ENCODE measurements around the gene IL10RB. TPM values are rescaled to one million over a fixed set of nuclear protein-coding genes. Genes with fewer than 3 reads are reported as not detected.

IL10RB gene
- total RNA-seq, 2 donors from 2014 or later, result 36.4 to 44.0 TPM

DNA sequence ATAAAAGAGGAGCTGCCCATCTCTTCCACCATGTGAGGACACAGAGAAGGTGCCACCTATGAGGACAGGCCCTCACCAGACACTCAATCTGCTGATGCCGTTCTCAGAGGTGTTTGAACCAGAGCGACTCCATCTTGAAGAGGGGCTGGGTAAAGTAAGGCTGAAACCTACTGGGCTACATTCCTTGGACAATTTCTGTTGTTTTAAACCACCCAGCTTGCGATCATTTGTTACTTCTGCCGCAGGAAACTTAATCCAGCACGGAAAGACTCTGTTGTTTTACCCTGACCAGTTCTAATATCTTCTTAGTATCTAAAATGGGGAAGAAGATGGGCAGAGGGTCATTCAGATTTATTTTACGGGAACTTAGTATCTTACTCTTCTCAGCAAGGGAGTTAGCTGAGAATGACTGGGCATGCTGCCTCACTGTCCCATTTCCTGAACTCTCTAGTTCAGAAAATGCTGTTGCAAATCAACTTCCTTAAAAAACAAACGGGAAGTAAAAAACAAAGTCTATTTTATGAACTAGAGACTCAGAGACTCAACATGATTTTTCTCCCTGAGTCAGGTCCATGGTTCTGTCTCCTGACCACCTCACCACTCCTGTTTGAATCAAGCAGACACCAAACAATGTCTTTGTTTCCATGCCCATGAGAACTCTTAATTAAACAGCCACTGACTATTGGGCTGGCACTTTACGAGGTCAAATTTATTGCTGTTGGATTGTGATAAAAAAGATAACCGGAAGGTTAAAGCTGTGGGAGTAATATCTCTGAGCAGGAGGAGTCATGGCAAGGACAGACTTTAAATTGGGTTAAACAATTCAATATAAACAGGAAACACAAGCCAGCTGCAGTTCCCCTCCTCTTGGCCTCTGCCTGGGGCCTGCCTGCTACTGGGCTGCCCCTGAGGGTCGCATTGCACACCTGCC, 34.8 kb downstream of the IL10RB start:
- Mint-ChIP-seq H3K27ac (no peak overlapping the region), H3K9me3 (no peaks in the 10 kb centered on the region), H3K27me3 (ENCODE audit: low read depth) (no peaks in the 10 kb centered on the region), H3K4me1 (ENCODE audit: low read depth) (peaks cover 51% of the 10 kb centered on the region), H3K4me3 (no peak overlapping the region), H3K36me3 (ENCODE audit: insufficient read depth in 2 of 2) (no peaks in the 10 kb centered on the region)
- no peak for ATAC-seq (replicated peaks in 1 of 2)
- DNase-seq, result no peak

DNA sequence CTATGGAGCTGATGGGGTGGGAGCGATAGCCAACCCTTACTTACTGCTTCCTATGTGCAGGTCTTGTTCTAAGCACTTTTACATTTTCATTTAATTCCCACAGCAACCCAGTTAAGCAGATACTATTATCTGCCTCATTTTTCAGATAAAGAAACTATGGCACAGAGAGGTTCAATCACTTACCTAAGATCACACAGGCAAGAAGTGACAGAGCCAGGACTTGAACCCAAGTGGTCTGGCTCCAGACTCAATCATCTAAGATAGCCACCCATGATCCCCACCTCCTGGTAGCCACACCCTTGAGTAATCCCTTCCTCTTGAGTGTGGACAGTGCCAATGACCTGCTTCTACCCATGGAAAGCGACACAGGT, 35.5 kb downstream of the IL10RB start:
- ATAC-seq (replicated peaks in 1 of 2) (no peak), DNase-seq (no peak)
- Mint-ChIP-seq H3K9me3 (no peaks in the 10 kb centered on the region), H3K4me1 (ENCODE audit: low read depth) (peaks cover 51% of the 10 kb centered on the region), H3K4me3 (no peak overlapping the region), H3K27me3 (ENCODE audit: low read depth) (no peaks in the 10 kb centered on the region), H3K36me3 (ENCODE audit: insufficient read depth in 2 of 2) (no peaks in the 10 kb centered on the region), H3K27ac (no peak overlapping the region)

DNA sequence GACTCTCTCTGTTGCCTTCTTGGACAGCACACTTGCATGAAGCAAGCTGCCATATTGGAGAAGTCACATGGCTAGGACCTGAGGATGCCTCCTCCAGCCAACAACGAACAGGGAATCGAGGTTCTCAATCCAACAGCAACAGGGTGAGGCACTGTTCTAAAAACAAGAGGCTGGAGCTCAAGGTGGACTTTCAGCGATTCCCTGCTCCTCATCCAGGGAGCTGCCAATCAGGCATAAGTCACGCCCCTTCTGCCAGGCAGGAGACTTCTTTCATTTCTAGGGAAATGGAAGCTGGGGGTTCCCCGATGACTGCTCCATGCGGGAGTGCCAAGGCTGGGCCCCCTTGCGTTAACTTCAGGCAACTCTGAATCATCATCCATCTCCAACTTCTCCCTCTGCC, 35.9 kb downstream of the IL10RB start:
- Mint-ChIP-seq H3K27me3 (ENCODE audit: low read depth) (no peaks in the 10 kb centered on the region), H3K9me3 (no peaks in the 10 kb centered on the region), H3K36me3 (ENCODE audit: insufficient read depth in 2 of 2) (no peaks in the 10 kb centered on the region), H3K4me1 (ENCODE audit: low read depth) (peaks cover 51% of the 10 kb centered on the region), H3K27ac (no peak overlapping the region), H3K4me3 (no peak overlapping the region)
- ATAC-seq (replicated peaks in 1 of 2) (no peak), DNase-seq (no peak)

DNA sequence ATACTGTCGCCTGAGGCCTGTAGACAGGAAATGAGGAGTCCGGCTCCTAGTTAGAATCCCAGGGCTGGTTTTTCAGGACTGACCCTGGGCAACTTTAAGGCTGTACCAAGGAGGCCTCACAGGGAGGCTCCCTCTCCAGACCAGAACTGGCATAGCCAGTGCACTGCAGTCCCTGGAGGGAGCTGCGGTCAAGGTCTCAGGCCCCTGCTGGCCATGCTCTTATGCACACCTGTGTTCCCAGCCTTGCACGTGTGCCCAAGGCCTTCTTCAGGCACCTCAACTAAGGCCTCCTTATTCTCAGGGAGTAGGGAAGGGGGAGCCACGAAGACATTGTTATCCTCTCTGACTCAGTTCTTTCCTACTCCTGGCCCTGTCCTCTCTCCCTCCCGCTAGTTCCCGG, 36.6 kb downstream of the IL10RB start:
- no peak overlapping the region for H3K4me3 Mint-ChIP-seq
- no peaks in the 10 kb centered on the region for H3K36me3 Mint-ChIP-seq (ENCODE audit: insufficient read depth in 2 of 2)
- no peak for ATAC-seq (replicated peaks in 1 of 2)
- no peaks in the 10 kb centered on the region for H3K9me3 Mint-ChIP-seq
- no peak overlapping the region for H3K27ac Mint-ChIP-seq
- DNase-seq, result no peak
- peaks cover 46% of the 10 kb centered on the region for H3K4me1 Mint-ChIP-seq (ENCODE audit: low read depth)
- no peaks in the 10 kb centered on the region for H3K27me3 Mint-ChIP-seq (ENCODE audit: low read depth)

DNA sequence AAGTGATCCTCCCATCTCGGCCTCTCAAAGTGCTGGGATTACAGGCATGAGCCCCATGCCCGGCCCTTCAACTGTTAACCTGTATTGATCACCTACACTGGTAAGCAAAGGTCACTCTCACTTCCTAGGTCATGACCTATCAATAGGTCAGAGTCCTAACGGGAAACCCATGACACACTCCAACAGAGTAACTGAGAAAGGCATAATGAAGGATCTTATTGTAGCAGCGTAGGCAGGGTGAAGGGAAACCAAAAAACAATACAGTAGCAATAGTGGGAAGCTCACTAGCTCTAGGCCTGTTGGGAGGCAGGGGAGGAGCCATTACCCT, 39.1 kb downstream of the IL10RB start:
- ATAC-seq (replicated peaks in 1 of 2), result no peak
- no peak for DNase-seq
- Mint-ChIP-seq H3K9me3 (no peaks in the 10 kb centered on the region), H3K27me3 (ENCODE audit: low read depth) (no peaks in the 10 kb centered on the region), H3K27ac (no peak overlapping the region), H3K4me3 (no peak overlapping the region), H3K36me3 (ENCODE audit: insufficient read depth in 2 of 2) (no peaks in the 10 kb centered on the region), H3K4me1 (ENCODE audit: low read depth) (peaks cover 29% of the 10 kb centered on the region)

DNA sequence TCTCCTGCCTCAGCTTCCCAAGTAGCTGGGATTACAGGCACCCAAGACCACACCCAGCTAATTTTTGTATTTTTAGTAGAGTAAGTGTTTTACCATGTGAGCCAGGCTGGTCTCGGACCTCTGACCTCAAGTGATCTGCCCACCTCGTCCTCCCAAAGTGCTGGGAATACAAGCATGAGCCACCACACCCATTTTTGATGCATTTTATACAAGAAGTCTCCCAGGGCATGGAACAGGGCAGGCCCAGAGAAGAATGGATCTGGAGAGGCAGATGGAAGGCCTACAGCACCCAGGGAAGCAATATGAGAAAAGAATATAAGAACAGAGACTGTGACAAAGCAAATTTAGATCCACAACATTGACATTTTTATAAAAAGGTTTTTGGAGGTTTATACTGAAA, 39.8 kb downstream of the IL10RB start:
- Mint-ChIP-seq H3K27ac (no peak overlapping the region), H3K4me3 (no peak overlapping the region), H3K36me3 (ENCODE audit: insufficient read depth in 2 of 2) (no peaks in the 10 kb centered on the region), H3K4me1 (ENCODE audit: low read depth) (peaks cover 22% of the 10 kb centered on the region), H3K27me3 (ENCODE audit: low read depth) (no peaks in the 10 kb centered on the region), H3K9me3 (no peaks in the 10 kb centered on the region)
- DNase-seq (no peak), ATAC-seq (replicated peaks in 1 of 2) (no peak)

DNA sequence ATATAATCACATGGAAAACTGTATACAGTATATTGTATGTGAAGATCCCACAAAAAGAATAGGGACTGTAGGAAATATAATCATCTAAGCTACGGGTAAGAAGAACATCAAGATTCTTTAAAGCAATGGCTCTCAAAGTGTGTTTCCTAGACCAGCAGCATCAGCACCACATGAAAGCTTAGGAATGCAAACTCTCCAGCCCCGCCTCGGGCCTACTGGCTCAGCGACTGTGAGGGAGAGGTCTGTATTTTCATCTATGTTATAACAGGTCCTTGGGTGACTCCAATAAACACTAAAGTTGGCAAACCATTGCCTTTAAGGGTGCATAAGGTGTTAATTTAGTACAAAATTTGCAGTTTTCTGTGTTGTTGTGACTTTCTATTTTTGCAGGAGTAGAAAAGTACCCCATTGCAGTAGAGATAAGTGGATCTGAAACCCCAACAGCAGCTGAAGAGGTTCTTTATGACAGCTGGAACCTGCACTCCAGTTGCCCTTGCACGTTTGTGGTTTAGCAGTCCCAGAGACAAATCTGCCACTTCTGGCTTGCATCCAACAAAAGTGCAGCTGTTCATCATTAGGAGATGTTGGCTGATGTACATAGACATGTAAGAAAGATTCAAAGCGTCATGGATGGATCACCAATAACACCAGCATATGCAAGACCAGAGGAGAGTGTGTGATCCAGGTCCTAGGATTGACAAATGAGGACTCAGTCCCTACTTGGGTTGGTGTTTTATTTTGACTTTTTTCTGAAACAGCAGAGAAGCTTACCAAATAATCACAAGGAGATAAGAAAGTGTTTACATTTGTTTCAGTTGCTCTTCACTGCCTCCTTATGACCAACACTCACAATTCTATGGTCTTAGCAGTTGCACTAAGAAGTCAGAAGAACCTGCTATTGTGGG, 42.7 kb downstream of the IL10RB start:
- peaks cover 2% of the 10 kb centered on the region in 2 donors for H3K9me3 Mint-ChIP-seq
- H3K27ac Mint-ChIP-seq, result no peak overlapping the region
- no peak for DNase-seq
- H3K27me3 Mint-ChIP-seq (ENCODE audit: low read depth), result no peaks in the 10 kb centered on the region
- no peak overlapping the region for H3K4me3 Mint-ChIP-seq
- no peaks in the 10 kb centered on the region for H3K36me3 Mint-ChIP-seq (ENCODE audit: insufficient read depth in 2 of 2)
- H3K4me1 Mint-ChIP-seq (ENCODE audit: low read depth), result peaks cover 13% of the 10 kb centered on the region
- no peak for ATAC-seq (replicated peaks in 1 of 2)

DNA sequence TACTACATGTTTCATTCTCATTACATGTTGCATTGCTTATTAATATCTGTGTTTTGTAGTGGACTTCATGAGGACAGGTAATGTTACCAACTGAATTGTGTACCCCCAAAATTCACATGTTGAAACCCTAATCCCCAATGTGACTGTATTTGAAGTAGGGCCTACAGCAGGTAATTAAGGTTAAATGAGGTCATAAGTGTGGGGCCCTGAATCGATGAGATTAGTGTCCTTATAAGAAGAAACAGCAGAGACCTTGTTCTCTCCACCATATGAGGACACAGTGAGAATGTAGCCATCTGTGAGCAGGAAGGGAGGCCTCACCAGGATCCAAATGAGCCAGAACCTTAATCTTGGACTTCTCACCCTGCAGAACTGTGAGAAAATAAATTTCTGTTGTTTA, 43.6 kb downstream of the IL10RB start:
- H3K9me3 Mint-ChIP-seq, result peaks cover 2% of the 10 kb centered on the region in 2 donors
- DNase-seq (no peak), ATAC-seq (replicated peaks in 1 of 2) (no peak)

DNA sequence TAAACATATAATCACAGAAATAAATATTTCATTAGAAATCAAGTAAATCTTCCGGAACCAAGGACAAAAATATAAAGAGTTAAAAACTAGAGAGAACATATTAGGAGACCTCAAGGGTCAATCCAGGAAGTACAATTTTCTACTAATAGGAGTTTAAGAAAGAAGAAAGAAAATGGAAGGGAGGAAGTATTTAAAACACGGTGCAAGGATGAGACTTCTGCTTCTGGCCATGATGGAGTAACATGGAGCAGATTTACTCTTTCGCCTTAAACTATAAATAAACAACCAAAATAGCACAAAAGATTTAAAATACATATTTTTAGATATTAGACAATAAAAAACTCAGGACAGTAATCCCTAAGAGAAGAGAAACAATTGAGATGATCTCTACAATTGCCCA, 46.0 kb downstream of the IL10RB start:
- Mint-ChIP-seq H3K27me3 (ENCODE audit: low read depth) (no peaks in the 10 kb centered on the region), H3K27ac (no peak overlapping the region), H3K4me1 (ENCODE audit: low read depth) (peaks cover 7% of the 10 kb centered on the region), H3K9me3 (peaks cover 2% of the 10 kb centered on the region in 2 donors), H3K4me3 (no peak overlapping the region), H3K36me3 (ENCODE audit: insufficient read depth in 2 of 2) (no peaks in the 10 kb centered on the region)
- no peak for DNase-seq
- ATAC-seq (replicated peaks in 1 of 2), result no peak

More for the DNA sequence above, 43.6 kb downstream of the IL10RB start:
- no peaks in the 10 kb centered on the region for H3K36me3 Mint-ChIP-seq (ENCODE audit: insufficient read depth in 2 of 2)
- no peak overlapping the region for H3K4me3 Mint-ChIP-seq
- no peak overlapping the region for H3K27ac Mint-ChIP-seq
- no peaks in the 10 kb centered on the region for H3K27me3 Mint-ChIP-seq (ENCODE audit: low read depth)
- peaks cover 7% of the 10 kb centered on the region for H3K4me1 Mint-ChIP-seq (ENCODE audit: low read depth)

DNA sequence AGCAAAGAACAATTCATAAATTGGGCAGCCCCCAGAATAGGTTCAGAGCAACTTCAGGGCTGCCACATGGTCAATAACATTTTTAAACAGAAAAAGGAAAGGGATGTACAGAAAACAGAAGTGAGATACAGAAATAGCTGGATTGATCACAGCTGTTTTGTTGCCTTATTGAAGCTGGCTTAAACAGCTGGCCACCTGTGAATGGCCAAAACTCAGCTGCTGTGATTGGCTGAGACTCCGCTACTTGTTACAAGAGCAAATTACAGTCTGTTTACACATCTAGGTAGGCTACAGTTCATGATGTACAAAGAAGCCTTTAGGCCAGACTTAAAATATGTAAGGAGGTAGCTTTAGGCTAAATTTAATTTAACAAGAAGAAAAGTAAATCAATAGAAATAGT, 47.0 kb downstream of the IL10RB start:
- Mint-ChIP-seq H3K36me3 (ENCODE audit: insufficient read depth in 2 of 2) (no peaks in the 10 kb centered on the region), H3K27me3 (ENCODE audit: low read depth) (no peaks in the 10 kb centered on the region), H3K9me3 (peaks cover 2% of the 10 kb centered on the region in 2 donors), H3K4me3 (no peak overlapping the region), H3K4me1 (ENCODE audit: low read depth) (peaks cover 7% of the 10 kb centered on the region), H3K27ac (no peak overlapping the region)
- ATAC-seq (replicated peaks in 1 of 2), result no peak
- no peak for DNase-seq

DNA sequence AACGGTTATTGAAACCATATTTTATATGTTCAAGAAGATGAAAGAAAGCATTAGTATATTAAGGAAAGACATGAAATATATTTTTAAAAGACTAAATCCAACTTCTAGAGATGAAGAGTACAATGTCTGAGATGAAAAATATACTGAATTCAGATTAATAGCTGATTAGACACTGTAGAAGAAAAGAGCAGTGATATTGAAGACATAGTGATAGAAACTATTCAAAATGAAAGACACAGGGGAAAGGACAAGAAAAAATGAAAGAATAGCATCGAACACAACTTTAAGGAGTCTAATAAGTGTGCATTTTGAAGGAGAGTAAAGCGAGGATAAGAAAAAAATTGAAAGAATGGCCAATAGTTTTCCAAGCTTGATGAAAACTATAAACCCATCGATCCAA, 47.4 kb downstream of the IL10RB start:
- H3K4me3 Mint-ChIP-seq, result no peak overlapping the region
- ATAC-seq (replicated peaks in 1 of 2), result no peak
- H3K27ac Mint-ChIP-seq, result no peak overlapping the region
- H3K27me3 Mint-ChIP-seq (ENCODE audit: low read depth), result no peaks in the 10 kb centered on the region
- H3K4me1 Mint-ChIP-seq (ENCODE audit: low read depth), result peaks cover 7% of the 10 kb centered on the region
- DNase-seq, result no peak
- H3K9me3 Mint-ChIP-seq, result peaks cover 2% of the 10 kb centered on the region in 2 donors
- no peaks in the 10 kb centered on the region for H3K36me3 Mint-ChIP-seq (ENCODE audit: insufficient read depth in 2 of 2)

DNA sequence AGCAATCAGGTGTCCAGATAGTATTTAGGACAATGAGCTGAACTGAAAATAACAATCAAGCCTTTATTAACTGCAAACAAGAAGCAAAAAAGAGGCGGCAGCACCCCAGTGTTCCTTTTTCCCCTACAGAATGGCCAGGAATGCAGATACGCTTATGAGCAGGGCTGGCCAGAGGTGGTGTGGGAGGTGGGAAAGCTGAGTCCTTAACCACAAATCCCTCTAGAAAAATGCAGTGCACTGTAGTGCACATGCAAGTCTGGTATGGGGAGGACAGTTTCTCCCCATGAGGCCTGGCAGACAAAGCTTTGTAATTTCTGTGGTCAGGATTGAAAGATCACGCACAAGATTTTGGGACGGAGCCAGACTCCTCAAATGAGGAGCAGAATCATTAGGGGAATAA, 47.9 kb downstream of the IL10RB start:
- H3K36me3 Mint-ChIP-seq (ENCODE audit: insufficient read depth in 2 of 2), result no peaks in the 10 kb centered on the region
- ATAC-seq (replicated peaks in 1 of 2) (no peak), DNase-seq (no peak)
- peaks cover 3% of the 10 kb centered on the region for H3K4me1 Mint-ChIP-seq (ENCODE audit: low read depth)
- H3K27ac Mint-ChIP-seq, result no peak overlapping the region
- no peaks in the 10 kb centered on the region for H3K27me3 Mint-ChIP-seq (ENCODE audit: low read depth)
- no peak overlapping the region for H3K4me3 Mint-ChIP-seq
- peaks cover 2% of the 10 kb centered on the region in 2 donors for H3K9me3 Mint-ChIP-seq

DNA sequence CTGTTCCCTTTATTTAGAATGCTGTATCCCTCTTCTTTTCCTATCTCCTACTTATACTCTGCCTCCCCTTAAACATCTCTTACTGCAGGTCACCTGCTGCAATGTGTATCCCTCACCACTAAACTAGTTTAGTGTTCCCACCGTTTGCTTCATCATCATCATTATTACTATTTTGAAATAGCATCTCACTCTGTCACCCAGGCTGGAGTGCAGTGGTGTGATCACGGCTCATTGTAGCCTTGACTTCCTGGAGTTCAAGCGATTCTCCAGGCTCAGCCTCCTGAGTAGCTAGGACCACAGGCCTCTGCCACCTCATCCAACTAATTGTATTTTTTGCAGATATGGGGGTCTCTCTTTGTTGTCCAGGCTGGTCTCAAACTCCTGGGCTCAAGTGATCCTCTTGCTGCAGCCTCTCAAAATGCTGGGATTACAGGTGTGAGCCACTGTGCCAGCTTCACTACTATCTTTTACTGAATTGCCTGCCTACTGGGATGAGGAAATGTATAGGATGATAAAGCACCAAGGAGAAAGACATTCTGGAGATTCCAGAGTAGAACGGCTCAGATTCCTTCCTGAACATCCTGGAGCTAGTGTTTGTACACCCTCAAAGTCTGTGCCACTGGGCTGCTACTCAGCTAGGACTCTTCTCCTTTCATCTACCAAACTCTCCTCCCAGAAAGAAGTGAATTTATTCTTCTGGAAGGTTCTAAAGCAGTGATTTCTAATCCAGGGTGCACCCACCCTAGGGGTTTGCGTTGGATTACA, 50.0 kb downstream of the IL10RB start:
- DNase-seq (no peak), ATAC-seq (replicated peaks in 1 of 2) (no peak)
- H3K4me1 Mint-ChIP-seq (ENCODE audit: low read depth), result no peaks in the 10 kb centered on the region
- no peaks in the 10 kb centered on the region for H3K27me3 Mint-ChIP-seq (ENCODE audit: low read depth)
- H3K27ac Mint-ChIP-seq, result no peak overlapping the region
- no peak overlapping the region for H3K4me3 Mint-ChIP-seq
- H3K9me3 Mint-ChIP-seq, result peaks cover 2% of the 10 kb centered on the region in 2 donors
- H3K36me3 Mint-ChIP-seq (ENCODE audit: insufficient read depth in 2 of 2), result no peaks in the 10 kb centered on the region

Measured in activated T-cell treated with anti-CD3 and anti-CD28 coated beads, Interleukin-2, amount 50 U/mL, for 72 hours (primary cell).